Measurements from ENCODE around the gene NFIA.

DNA sequence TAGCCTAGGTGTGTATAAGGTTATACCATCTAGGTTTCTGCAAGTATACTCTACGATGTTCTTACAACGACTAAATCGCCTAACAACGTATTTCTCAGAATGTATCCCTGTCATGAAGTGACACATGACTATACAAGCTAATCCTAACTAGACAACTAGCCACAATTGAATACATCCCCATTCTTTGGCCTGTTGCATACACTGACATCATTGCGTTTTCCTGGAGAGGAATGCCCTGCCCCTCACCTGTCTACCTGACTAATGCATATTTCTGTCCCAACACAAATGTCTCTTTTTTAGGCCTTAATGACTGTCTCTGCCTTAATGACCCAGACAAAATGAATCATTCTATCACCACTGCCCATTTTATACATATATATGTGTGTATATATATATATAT lies 8.5 kb upstream of the NFIA start:
- TF ChIP-seq, protein P1, sequence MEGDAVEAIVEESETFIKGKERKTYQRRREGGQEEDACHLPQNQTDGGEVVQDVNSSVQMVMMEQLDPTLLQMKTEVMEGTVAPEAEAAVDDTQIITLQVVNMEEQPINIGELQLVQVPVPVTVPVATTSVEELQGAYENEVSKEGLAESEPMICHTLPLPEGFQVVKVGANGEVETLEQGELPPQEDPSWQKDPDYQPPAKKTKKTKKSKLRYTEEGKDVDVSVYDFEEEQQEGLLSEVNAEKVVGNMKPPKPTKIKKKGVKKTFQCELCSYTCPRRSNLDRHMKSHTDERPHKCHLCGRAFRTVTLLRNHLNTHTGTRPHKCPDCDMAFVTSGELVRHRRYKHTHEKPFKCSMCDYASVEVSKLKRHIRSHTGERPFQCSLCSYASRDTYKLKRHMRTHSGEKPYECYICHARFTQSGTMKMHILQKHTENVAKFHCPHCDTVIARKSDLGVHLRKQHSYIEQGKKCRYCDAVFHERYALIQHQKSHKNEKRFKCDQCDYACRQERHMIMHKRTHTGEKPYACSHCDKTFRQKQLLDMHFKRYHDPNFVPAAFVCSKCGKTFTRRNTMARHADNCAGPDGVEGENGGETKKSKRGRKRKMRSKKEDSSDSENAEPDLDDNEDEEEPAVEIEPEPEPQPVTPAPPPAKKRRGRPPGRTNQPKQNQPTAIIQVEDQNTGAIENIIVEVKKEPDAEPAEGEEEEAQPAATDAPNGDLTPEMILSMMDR (IDR thresholded peaks at IDR 0.05), result no peak
- no peak for TF ChIP-seq POLR2AphosphoS5 (IDR thresholded peaks at IDR 0.05; ENCODE audit: low read depth, low read length)

All from Panc1 (cell line).